HG03045 (cell line): ENCODE data around the gene OR52I2.

Experiments used
- ATAC-seq: cut with Tn5 transposase; IDR thresholded peaks from one replicate; pipeline ENCODE4 v1.9.1; 2021; ENCODE audit warnings: mild to moderate bottlenecking, moderate library complexity; ENCODE audit not compliant: unreplicated experiment

The OR52I2 gene

GRCh38 chr11:4581443-4581842 is at the start of gene OR52I2:
Gene OR52I2 (plus strand): TSS chr11:4581743.
- no peak for ATAC-seq

- peak; percentile 75 for ATAC-seq
Observed at GRCh38 chr11:4539603-4540219, 41.8 kb upstream of the OR52I2 start.

- ATAC-seq = no peak
Observed at GRCh38 chr11:4541071-4541470, 40.5 kb upstream of the OR52I2 start.

GRCh38 chr11:4543561-4543960 is 38.0 kb upstream of the OR52I2 start:
- no peak for ATAC-seq

GRCh38 chr11:4544891-4545290 is 36.7 kb upstream of the OR52I2 start, which contains the start of gene OR52M1:
Gene OR52M1 (plus strand): TSS chr11:4545191. CDS start chr11:4545191, 0 bp downstream.
- ATAC-seq = no peak

GRCh38 chr11:4546878-4547277 is 34.7 kb upstream of the OR52I2 start:
- no peak for ATAC-seq

GRCh38 chr11:4547416-4547815 is 34.1 kb upstream of the OR52I2 start:
- ATAC-seq = no peak

- no peak for ATAC-seq
Observed at GRCh38 chr11:4551346-4551979, 30.1 kb upstream of the OR52I2 start.

- ATAC-seq = no peak
Observed at GRCh38 chr11:4559527-4560440, 21.8 kb upstream of the OR52I2 start.

GRCh38 chr11:4560467-4560866 is 21.1 kb upstream of the OR52I2 start:
- ATAC-seq = no peak

- ATAC-seq = no peak
Observed at GRCh38 chr11:4565371-4565770, 16.2 kb upstream of the OR52I2 start.

GRCh38 chr11:4569075-4569474 is 12.5 kb upstream of the OR52I2 start:
- no peak for ATAC-seq

- ATAC-seq = no peak
Observed at GRCh38 chr11:4576880-4577279, 4.7 kb upstream of the OR52I2 start.

- no peak for ATAC-seq
Observed at GRCh38 chr11:4577761-4578160, 3.8 kb upstream of the OR52I2 start.

- no peak for ATAC-seq
Observed at GRCh38 chr11:4578624-4579023, 2.9 kb upstream of the OR52I2 start.

GRCh38 chr11:4580124-4580523 is 1.4 kb upstream of the OR52I2 start:
- ATAC-seq = no peak

GRCh38 chr11:4589017-4589416 is 7.5 kb downstream of the OR52I2 start:
- no peak for ATAC-seq

- no peak for ATAC-seq
Observed at GRCh38 chr11:4593739-4594138, 12.2 kb downstream of the OR52I2 start, which contains the start of gene OR52I1. Gene OR52I1 (plus strand): TSS chr11:4594039. CDS start chr11:4594039, 0 bp downstream.

GRCh38 chr11:4605057-4605456 is 23.5 kb downstream of the OR52I2 start:
- ATAC-seq = no peak

- ATAC-seq = no peak
Observed at GRCh38 chr11:4606231-4607015, 24.9 kb downstream of the OR52I2 start.

GRCh38 chr11:4607096-4607495 is 25.6 kb downstream of the OR52I2 start:
- ATAC-seq = no peak
